Duodenal mucosa (tissue), 2 donors: Measurements from ENCODE around the gene ARHGAP44.

Source experiments
- H3K27ac ChIP-seq: one replicate; pipeline ENCODE4 v1.7.0; 2013; ENCODE audit warnings: low read depth, low read length
- H3K27me3 ChIP-seq, 2 donors: one replicate each; pipeline ENCODE4 v1.7.0; 2013; ENCODE audit warnings: low read length in 2 of 2, control low read depth in 1 of 2; ENCODE audit not compliant: insufficient read depth in 2 of 2, control insufficient read depth in 1 of 2
- H3K36me3 ChIP-seq, 2 donors: one replicate each; pipeline ENCODE4 v1.7.0; 2013; ENCODE audit warnings: low read length in 2 of 2, control low read depth in 1 of 2; ENCODE audit not compliant: insufficient read depth in 2 of 2, control insufficient read depth in 1 of 2
- H3K4me1 ChIP-seq, 2 donors: one replicate each; pipeline ENCODE4 v1.7.0; 2013; ENCODE audit warnings: low read length in 2 of 2, control low read depth in 1 of 2; ENCODE audit not compliant: insufficient read depth in 2 of 2, control insufficient read depth in 1 of 2
- H3K4me3 ChIP-seq, 2 donors: one replicate each; pipeline ENCODE4 v1.7.0; 2013; ENCODE audit warnings: low read length in 2 of 2, low read depth in 1 of 2
- H3K9ac ChIP-seq, 2 donors: one replicate each; pipeline ENCODE4 v1.7.0; 2013; ENCODE audit warnings: low read length in 2 of 2, low read depth in 1 of 2
- H3K9me3 ChIP-seq, 2 donors: one replicate each; pipeline ENCODE4 v1.7.0; 2013; ENCODE audit warnings: low read length in 2 of 2, control low read depth in 1 of 2; ENCODE audit not compliant: control insufficient read depth in 1 of 2

The ARHGAP44 gene

GRCh38 chr17:12883472-12883871, 94.2 kb downstream of the ARHGAP44 start:
- no peaks in the 10 kb centered on the region for H3K36me3 ChIP-seq
- H3K4me1 ChIP-seq = no peaks in the 10 kb centered on the region
- H3K27ac ChIP-seq = no peak overlapping the region
- no peak overlapping the region for H3K9ac ChIP-seq
- no peak overlapping the region for H3K4me3 ChIP-seq
- no peaks in the 10 kb centered on the region for H3K9me3 ChIP-seq
- H3K27me3 ChIP-seq = no peaks in the 10 kb centered on the region

GRCh38 chr17:12887088-12887487, 97.8 kb downstream of the ARHGAP44 start:
- peaks cover 0 to 1% of the 10 kb centered on the region in 2 donors for H3K9me3 ChIP-seq
- H3K9ac ChIP-seq = no peak overlapping the region
- H3K4me3 ChIP-seq = no peak overlapping the region
- no peaks in the 10 kb centered on the region for H3K36me3 ChIP-seq
- H3K27me3 ChIP-seq = no peaks in the 10 kb centered on the region
- H3K27ac ChIP-seq = no peak overlapping the region
- H3K4me1 ChIP-seq = no peaks in the 10 kb centered on the region

- Histone ChIP-seq H3K4me3 (no peak overlapping the region), H3K27ac (no peak overlapping the region), H3K27me3 (no peaks in the 10 kb centered on the region), H3K9ac (no peak overlapping the region), H3K9me3 (peaks cover 3 to 8% of the 10 kb centered on the region in 2 donors), H3K36me3 (peaks cover 0 to 6% of the 10 kb centered on the region in 2 donors), H3K4me1 (no peaks in the 10 kb centered on the region)
These were observed 107.0 kb downstream of the ARHGAP44 start for GRCh38 chr17:12896180-12896785.

GRCh38 chr17:12898110-12898509, 108.8 kb downstream of the ARHGAP44 start:
- Histone ChIP-seq H3K4me1 (no peaks in the 10 kb centered on the region), H3K27ac (no peak overlapping the region), H3K36me3 (peaks cover 0 to 6% of the 10 kb centered on the region in 2 donors), H3K9ac (no peak overlapping the region), H3K27me3 (no peaks in the 10 kb centered on the region), H3K4me3 (no peak overlapping the region), H3K9me3 (peaks cover 0 to 4% of the 10 kb centered on the region in 2 donors)

- Histone ChIP-seq H3K9me3 (peaks cover 0 to 4% of the 10 kb centered on the region in 2 donors), H3K27me3 (no peaks in the 10 kb centered on the region), H3K27ac (no peak overlapping the region), H3K36me3 (peaks cover 0 to 6% of the 10 kb centered on the region in 2 donors), H3K4me3 (no peak overlapping the region), H3K4me1 (no peaks in the 10 kb centered on the region), H3K9ac (no peak overlapping the region)
These were observed 110.3 kb downstream of the ARHGAP44 start for GRCh38 chr17:12899604-12900003.

- Histone ChIP-seq H3K4me1 (no peaks in the 10 kb centered on the region), H3K9me3 (peaks cover 0 to 4% of the 10 kb centered on the region in 2 donors), H3K27me3 (no peaks in the 10 kb centered on the region), H3K9ac (no peak overlapping the region), H3K36me3 (peaks cover 0 to 6% of the 10 kb centered on the region in 2 donors), H3K27ac (no peak overlapping the region), H3K4me3 (no peak overlapping the region)
These were observed 111.2 kb downstream of the ARHGAP44 start for GRCh38 chr17:12900474-12900873.

- H3K4me3 ChIP-seq = no peak overlapping the region
- H3K4me1 ChIP-seq = no peaks in the 10 kb centered on the region
- H3K27ac ChIP-seq = no peak overlapping the region
- H3K36me3 ChIP-seq = peaks cover 0 to 6% of the 10 kb centered on the region in 2 donors
- no peak overlapping the region for H3K9ac ChIP-seq
- no peaks in the 10 kb centered on the region for H3K27me3 ChIP-seq
- H3K9me3 ChIP-seq = peaks cover 0 to 4% of the 10 kb centered on the region in 2 donors
These were observed 112.7 kb downstream of the ARHGAP44 start for GRCh38 chr17:12902046-12902445.

- Histone ChIP-seq H3K4me3 (no peak overlapping the region), H3K9me3 (peaks cover 0 to 3% of the 10 kb centered on the region in 2 donors), H3K36me3 (peaks cover 0 to 11% of the 10 kb centered on the region in 2 donors), H3K9ac (no peak overlapping the region), H3K4me1 (no peaks in the 10 kb centered on the region), H3K27me3 (no peaks in the 10 kb centered on the region), H3K27ac (no peak overlapping the region)
These were observed 118.2 kb downstream of the ARHGAP44 start for GRCh38 chr17:12907477-12907876.

- H3K27ac ChIP-seq = no peak overlapping the region
- H3K9me3 ChIP-seq = peaks cover 0 to 3% of the 10 kb centered on the region in 2 donors
- no peaks in the 10 kb centered on the region for H3K4me1 ChIP-seq
- H3K9ac ChIP-seq = no peak overlapping the region
- peaks cover 0 to 11% of the 10 kb centered on the region in 2 donors for H3K36me3 ChIP-seq
- H3K27me3 ChIP-seq = no peaks in the 10 kb centered on the region
- H3K4me3 ChIP-seq = no peak overlapping the region
These were observed 119.7 kb downstream of the ARHGAP44 start for GRCh38 chr17:12909046-12909445.

GRCh38 chr17:12909511-12909910, 120.2 kb downstream of the ARHGAP44 start:
- H3K27ac ChIP-seq = no peak overlapping the region
- H3K9ac ChIP-seq = no peak overlapping the region
- H3K27me3 ChIP-seq = no peaks in the 10 kb centered on the region
- peaks cover 0 to 11% of the 10 kb centered on the region in 2 donors for H3K36me3 ChIP-seq
- H3K9me3 ChIP-seq = peaks cover 0 to 3% of the 10 kb centered on the region in 2 donors
- H3K4me3 ChIP-seq = no peak overlapping the region
- no peaks in the 10 kb centered on the region for H3K4me1 ChIP-seq
